ENCODE measurements around the gene POTEF.
"Not testable (repeated sequence)": the region's sequence is repeated elsewhere in the genome, so short reads cannot be mapped to it uniquely, and the experiment has no call there.

DNA sequence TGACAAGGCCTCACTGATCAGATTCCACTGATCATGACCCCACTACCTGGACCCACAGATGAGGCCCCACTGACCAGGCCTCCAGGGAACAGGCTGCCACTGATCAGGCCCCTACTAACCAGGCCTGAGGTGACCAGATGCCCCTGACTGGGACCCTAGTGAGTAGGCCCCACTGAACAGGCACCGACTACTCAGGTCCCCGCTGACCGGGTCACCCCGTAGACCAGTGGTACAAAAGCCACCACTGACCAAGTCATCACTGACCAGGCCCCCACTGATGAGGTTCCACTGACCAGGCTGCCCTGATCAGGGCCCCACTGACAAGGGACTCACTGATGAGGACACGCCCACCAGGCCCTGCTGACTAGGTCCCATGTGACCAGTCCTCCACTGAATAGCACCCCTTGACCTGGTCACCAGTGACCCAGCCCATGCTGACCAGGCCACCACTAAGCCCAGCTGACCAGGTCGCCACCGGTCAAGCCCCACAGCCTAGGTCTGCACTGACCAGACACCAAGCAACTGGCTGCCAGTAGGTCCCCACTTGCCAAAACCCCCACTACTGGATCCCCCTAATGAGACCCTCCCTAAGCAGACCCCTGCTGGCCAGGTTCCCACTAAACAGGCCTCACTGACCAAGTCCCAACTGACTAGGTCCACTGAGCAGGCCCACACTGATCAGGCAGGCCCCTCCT, 75.7 kb downstream of the POTEF start:
- TF ChIP-seq, protein P1, sequence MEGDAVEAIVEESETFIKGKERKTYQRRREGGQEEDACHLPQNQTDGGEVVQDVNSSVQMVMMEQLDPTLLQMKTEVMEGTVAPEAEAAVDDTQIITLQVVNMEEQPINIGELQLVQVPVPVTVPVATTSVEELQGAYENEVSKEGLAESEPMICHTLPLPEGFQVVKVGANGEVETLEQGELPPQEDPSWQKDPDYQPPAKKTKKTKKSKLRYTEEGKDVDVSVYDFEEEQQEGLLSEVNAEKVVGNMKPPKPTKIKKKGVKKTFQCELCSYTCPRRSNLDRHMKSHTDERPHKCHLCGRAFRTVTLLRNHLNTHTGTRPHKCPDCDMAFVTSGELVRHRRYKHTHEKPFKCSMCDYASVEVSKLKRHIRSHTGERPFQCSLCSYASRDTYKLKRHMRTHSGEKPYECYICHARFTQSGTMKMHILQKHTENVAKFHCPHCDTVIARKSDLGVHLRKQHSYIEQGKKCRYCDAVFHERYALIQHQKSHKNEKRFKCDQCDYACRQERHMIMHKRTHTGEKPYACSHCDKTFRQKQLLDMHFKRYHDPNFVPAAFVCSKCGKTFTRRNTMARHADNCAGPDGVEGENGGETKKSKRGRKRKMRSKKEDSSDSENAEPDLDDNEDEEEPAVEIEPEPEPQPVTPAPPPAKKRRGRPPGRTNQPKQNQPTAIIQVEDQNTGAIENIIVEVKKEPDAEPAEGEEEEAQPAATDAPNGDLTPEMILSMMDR (conservative IDR thresholded peaks at IDR 0.05; ENCODE audit: low read length) = not testable (repeated sequence)
- not testable (repeated sequence) for TF ChIP-seq EZH2phosphoT487 (IDR thresholded peaks at IDR 0.05; ENCODE audit: borderline replicate concordance, low read depth, low read length)
